RWPE2 (cell line): ENCODE measurements around the gene IKZF3.

Experiments used
- ATAC-seq: fragments of 200-7000 bp; cut with Tn5 transposase; 3 replicates; pipeline ENCODE4 v1.9.1; 2021; ENCODE audit warnings: low read depth
- DNase-seq: peaks from one replicate; pipeline ENCODE4 v3.0.0-alpha.2; 2020; ENCODE audit warnings: low spot score
- H3K27ac ChIP-seq: fragments of 450-650 bp; 2 replicates; pipeline ENCODE4 v1.5.1; 2017; ENCODE audit warnings: mild to moderate bottlenecking; ENCODE audit not compliant: poor library complexity, severe bottlenecking
- H3K27me3 ChIP-seq: fragments of 250-450 bp; sonication (Bioruptor Pico); 2 replicates; pipeline ENCODE4 v1.5.1; 2021; ENCODE audit warnings: mild to moderate bottlenecking, moderate library complexity; ENCODE audit not compliant: insufficient read depth, poor library complexity, severe bottlenecking
- H3K36me3 ChIP-seq: fragments of 250-450 bp; sonication (Bioruptor Pico); 2 replicates; pipeline ENCODE4 v1.5.1; 2020; ENCODE audit warnings: low read depth, mild to moderate bottlenecking, moderate library complexity
- H3K4me1 ChIP-seq: fragments of 250-450 bp; sonication (Bioruptor Pico); 2 replicates; pipeline ENCODE4 v1.5.1; 2021; ENCODE audit warnings: mild to moderate bottlenecking, moderate library complexity; ENCODE audit not compliant: insufficient read depth, poor library complexity, severe bottlenecking
- H3K4me3 ChIP-seq: fragments of 250-450 bp; sonication (Bioruptor Pico); 2 replicates; pipeline ENCODE4 v1.5.1; 2021; ENCODE audit warnings: mild to moderate bottlenecking, moderate library complexity; ENCODE audit not compliant: severe bottlenecking
- H3K9me3 ChIP-seq: fragments of 250-450 bp; sonication (Bioruptor Pico); 2 replicates; pipeline ENCODE4 v1.5.1; 2021; ENCODE audit warnings: mild to moderate bottlenecking, moderate library complexity; ENCODE audit not compliant: severe bottlenecking
- TF ChIP-seq, protein P1 (sequence below): fragments of 450-650 bp; IDR thresholded peaks from one replicate; pipeline ENCODE4 v1.5.1; 2017; ENCODE audit warnings: mild to moderate bottlenecking, moderate library complexity; ENCODE audit not compliant: poor library complexity, severe bottlenecking

Gene IKZF3

DNA sequence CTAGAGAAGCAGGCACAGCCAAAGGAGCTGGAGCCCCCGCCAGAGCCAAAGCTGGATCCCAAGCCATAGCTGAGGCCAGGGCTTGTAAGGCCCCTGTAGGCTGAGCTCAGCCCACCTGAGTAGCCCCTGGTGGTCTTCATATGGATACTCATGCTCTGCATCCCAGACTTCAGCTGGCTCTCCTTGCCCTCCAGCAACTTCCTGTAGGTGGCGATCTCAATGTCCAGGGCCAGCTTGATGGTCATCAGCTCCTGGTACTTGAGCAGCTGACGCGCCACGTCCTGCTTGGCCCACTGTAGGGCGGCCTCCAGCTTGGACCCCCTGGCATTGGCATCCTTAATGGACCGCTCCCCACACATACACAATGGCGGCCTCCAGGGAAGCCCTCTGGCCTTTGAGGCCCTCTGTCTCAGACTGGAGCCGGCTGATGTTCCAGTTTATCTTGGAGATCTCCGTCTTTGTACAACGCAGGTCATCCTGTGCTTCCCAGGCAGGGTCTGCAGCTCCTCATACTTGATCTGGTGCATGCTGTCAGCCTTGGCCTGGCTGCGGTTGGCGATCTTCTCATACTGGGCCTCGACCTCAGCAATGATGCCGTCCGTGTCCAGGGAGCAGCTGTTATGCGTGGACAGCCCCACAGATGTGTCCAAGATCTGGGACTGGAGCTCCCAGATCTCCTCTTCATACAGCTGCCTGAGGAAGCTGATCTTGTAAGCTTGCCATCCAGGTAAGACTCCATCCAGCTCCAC, 28.9 kb downstream of the IKZF3 start:
- ATAC-seq = no peak
- no peaks in the 10 kb centered on the region for H3K36me3 ChIP-seq
- TF ChIP-seq, protein P1, sequence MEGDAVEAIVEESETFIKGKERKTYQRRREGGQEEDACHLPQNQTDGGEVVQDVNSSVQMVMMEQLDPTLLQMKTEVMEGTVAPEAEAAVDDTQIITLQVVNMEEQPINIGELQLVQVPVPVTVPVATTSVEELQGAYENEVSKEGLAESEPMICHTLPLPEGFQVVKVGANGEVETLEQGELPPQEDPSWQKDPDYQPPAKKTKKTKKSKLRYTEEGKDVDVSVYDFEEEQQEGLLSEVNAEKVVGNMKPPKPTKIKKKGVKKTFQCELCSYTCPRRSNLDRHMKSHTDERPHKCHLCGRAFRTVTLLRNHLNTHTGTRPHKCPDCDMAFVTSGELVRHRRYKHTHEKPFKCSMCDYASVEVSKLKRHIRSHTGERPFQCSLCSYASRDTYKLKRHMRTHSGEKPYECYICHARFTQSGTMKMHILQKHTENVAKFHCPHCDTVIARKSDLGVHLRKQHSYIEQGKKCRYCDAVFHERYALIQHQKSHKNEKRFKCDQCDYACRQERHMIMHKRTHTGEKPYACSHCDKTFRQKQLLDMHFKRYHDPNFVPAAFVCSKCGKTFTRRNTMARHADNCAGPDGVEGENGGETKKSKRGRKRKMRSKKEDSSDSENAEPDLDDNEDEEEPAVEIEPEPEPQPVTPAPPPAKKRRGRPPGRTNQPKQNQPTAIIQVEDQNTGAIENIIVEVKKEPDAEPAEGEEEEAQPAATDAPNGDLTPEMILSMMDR = no peak

DNA sequence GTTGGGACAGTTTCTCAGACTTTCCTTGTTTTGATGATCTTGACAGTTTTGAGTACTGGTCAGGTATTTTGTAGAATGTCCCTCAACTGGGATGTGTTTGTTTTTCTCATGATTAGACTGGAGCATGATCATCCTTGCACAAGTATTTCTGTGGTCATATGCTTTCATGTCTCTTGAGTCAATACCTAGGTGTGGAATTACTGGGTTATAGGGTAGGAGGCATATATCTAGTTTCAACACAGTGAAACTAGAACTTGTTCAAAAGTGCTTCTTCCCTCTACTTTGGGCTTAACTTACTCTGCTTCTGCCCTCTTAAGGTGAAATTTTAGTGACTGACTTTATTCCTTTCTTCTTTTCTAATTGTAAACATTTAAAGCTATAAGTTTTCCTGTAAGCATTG, 30.1 kb downstream of the IKZF3 start:
- no peaks in the 10 kb centered on the region for H3K27me3 ChIP-seq
- peaks cover 5% of the 10 kb centered on the region for H3K9me3 ChIP-seq

More for the DNA sequence above, 28.9 kb downstream of the IKZF3 start:
- H3K27ac ChIP-seq = no peak overlapping the region
- H3K27me3 ChIP-seq = no peaks in the 10 kb centered on the region
- no peak overlapping the region for H3K4me3 ChIP-seq
- H3K4me1 ChIP-seq = no peaks in the 10 kb centered on the region
- DNase-seq = no peak
- H3K9me3 ChIP-seq = peaks cover 5% of the 10 kb centered on the region

DNA sequence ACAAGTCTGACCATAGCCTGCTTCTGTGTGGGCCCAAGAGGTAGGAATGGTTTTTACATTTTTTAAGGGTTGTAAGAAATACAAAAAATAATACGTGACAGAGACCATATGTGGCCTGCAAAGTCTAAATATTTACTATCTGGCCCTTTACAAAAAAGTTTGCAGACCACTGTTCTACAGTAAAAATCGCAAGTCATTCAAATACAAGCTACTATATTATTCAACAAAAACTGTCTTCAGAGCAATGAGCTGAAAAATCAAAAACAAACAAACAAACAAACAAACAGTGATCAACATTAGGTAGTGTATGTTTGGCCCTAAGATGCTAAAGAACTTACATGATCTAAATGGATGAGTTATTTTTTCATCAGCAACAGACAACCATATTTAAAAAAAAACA, 32.5 kb downstream of the IKZF3 start:
- Histone ChIP-seq H3K4me3 (no peak overlapping the region), H3K27ac (no peak overlapping the region), H3K9me3 (no peaks in the 10 kb centered on the region), H3K4me1 (no peaks in the 10 kb centered on the region), H3K27me3 (no peaks in the 10 kb centered on the region), H3K36me3 (no peaks in the 10 kb centered on the region)
- TF ChIP-seq, protein P1 = no peak
- DNase-seq = no peak
- no peak for ATAC-seq

More for the DNA sequence above, 30.1 kb downstream of the IKZF3 start:
- DNase-seq = no peak
- Histone ChIP-seq H3K36me3 (no peaks in the 10 kb centered on the region), H3K4me3 (no peak overlapping the region), H3K27ac (no peak overlapping the region), H3K4me1 (no peaks in the 10 kb centered on the region)
- ATAC-seq = no peak
- TF ChIP-seq, protein P1 = no peak

DNA sequence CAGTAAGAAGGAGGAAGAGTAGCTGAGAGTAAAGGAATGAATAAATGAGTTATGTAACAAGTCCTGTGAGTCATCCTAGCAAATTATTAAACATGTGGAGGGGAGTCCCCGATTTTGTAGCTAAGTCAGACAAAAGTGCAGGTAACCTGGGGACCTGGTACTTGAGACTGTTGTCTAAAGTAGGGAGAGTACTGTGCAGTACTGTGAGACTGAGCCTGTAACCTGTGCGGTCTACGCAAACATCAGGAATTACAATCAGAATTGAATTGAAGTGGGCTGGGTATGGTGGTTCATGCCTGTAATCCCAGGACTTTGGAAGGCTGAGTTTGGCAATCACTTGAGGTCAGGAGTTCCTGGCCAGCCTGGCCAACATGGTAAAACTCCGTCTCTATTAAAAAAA, 35.7 kb downstream of the IKZF3 start:
- H3K27me3 ChIP-seq = no peaks in the 10 kb centered on the region
- no peak overlapping the region for H3K27ac ChIP-seq
- no peak overlapping the region for H3K4me3 ChIP-seq
- H3K9me3 ChIP-seq = no peaks in the 10 kb centered on the region
- ATAC-seq = no peak
- DNase-seq = no peak
- TF ChIP-seq, protein P1 = no peak
- no peaks in the 10 kb centered on the region for H3K4me1 ChIP-seq
- no peaks in the 10 kb centered on the region for H3K36me3 ChIP-seq

DNA sequence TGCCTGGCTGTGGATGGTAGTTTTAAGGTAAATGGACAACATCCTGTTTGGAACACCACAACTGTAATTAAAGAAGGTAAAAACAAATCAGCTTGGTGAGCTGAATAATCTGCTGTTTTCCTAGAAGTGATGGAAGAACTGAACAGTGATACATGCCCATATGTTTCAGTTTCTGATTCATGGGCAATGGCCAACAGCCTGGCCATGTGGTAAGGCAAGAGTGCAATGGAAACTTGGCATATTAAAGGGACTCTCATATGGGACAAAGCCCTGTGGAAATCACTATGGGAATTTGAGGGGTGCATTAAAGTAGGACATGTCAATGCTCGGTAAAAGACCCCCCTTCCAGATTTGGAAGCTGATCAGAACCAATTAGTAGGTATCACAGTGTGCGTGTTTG, 37.8 kb downstream of the IKZF3 start:
- Histone ChIP-seq H3K9me3 (no peaks in the 10 kb centered on the region), H3K27ac (no peak overlapping the region), H3K4me3 (no peak overlapping the region), H3K4me1 (no peaks in the 10 kb centered on the region), H3K27me3 (no peaks in the 10 kb centered on the region), H3K36me3 (no peaks in the 10 kb centered on the region)
- TF ChIP-seq, protein P1 = no peak
- no peak for DNase-seq
- ATAC-seq = no peak
